ENCODE results near the gene TMEM150A.
"Not testable (repeated sequence)": the region's sequence is repeated elsewhere in the genome, so short reads cannot be mapped to it uniquely, and the experiment has no call there.

The TMEM150A gene

GRCh38 chr2:85628658-85629057, 26.2 kb upstream of the TMEM150A start:
- no peak for TF ChIP-seq CTCF (IDR thresholded peaks at IDR 0.05; ENCODE audit: insufficient read depth, low read depth, low read length, missing control alignments)
- H3K4me3 ChIP-seq (ENCODE audit: low read length): no peak overlapping the region
- no peak for DNase-seq (ENCODE audit: low read depth)

- DNase-seq (ENCODE audit: low read depth): no peak
- H3K4me3 ChIP-seq (ENCODE audit: low read length): no peak overlapping the region
- TF ChIP-seq CTCF (IDR thresholded peaks at IDR 0.05; ENCODE audit: insufficient read depth, low read depth, low read length, missing control alignments): no peak
Measured at GRCh38 chr2:85623991-85624390, 21.5 kb upstream of the TMEM150A start.

GRCh38 chr2:85621338-85621737, 18.8 kb upstream of the TMEM150A start:
- no peak for TF ChIP-seq CTCF (IDR thresholded peaks at IDR 0.05; ENCODE audit: insufficient read depth, low read depth, low read length, missing control alignments)
- DNase-seq (ENCODE audit: low read depth): no peak
- H3K4me3 ChIP-seq (ENCODE audit: low read length): no peak overlapping the region

GRCh38 chr2:85619617-85620016, 17.1 kb upstream of the TMEM150A start:
- no peak for TF ChIP-seq CTCF (IDR thresholded peaks at IDR 0.05; ENCODE audit: insufficient read depth, low read depth, low read length, missing control alignments)
- no peak overlapping the region for H3K4me3 ChIP-seq (ENCODE audit: low read length)
- peak; percentile 43 for DNase-seq (ENCODE audit: low read depth)

GRCh38 chr2:85617723-85618122, 15.2 kb upstream of the TMEM150A start:
- not testable (repeated sequence) for DNase-seq (ENCODE audit: low read depth); H3K4me3 ChIP-seq (ENCODE audit: low read length)

GRCh38 chr2:85615413-85615728, 12.9 kb upstream of the TMEM150A start:
- H3K4me3 ChIP-seq (ENCODE audit: low read length): no peak overlapping the region
- TF ChIP-seq CTCF (IDR thresholded peaks at IDR 0.05; ENCODE audit: insufficient read depth, low read depth, low read length, missing control alignments): no peak
- no peak for DNase-seq (ENCODE audit: low read depth)

GRCh38 chr2:85614757-85615156, 12.3 kb upstream of the TMEM150A start:
- not testable (repeated sequence) for DNase-seq (ENCODE audit: low read depth); H3K4me3 ChIP-seq (ENCODE audit: low read length)

GRCh38 chr2:85613717-85614515, 11.4 kb upstream of the TMEM150A start:
- no peak for TF ChIP-seq CTCF (IDR thresholded peaks at IDR 0.05; ENCODE audit: insufficient read depth, low read depth, low read length, missing control alignments)
- no peak overlapping the region for H3K4me3 ChIP-seq (ENCODE audit: low read length)
- no peak for DNase-seq (ENCODE audit: low read depth)

Data from epithelial cell of esophagus (primary cell).